CD4-positive, alpha-beta T cell treated with Interferon gamma for 1 hour (primary cell): ENCODE data around the gene ARHGAP8.
"Not testable (repeated sequence)": the region's sequence is repeated elsewhere in the genome, so short reads cannot be mapped to it uniquely, and the experiment has no call there.

Experiments
- DNase-seq: peaks from one replicate; pipeline ENCODE4 v3.0.0-alpha.2; 2020

ARHGAP8 gene

DNA sequence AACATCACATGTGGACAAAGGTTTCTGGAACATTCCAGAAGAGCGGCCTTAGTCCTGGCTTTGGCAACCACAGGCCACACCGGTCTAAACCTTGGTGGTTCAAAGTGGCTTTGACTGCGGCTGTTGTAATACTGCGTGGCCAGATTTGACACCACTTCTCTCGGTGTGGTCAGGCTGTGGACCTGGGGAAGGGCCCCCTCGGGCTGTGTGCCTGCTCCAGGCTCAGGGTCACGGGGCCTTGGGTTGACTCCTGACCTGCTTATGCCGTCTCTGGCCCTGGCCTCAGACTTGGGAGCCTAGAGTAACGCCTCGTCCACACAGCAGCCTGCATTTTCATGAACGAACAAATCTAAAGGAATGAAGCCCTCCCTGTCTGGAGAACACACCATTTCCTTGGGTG is 139.4 kb downstream of the ARHGAP8 start:
- no peak for DNase-seq

DNA sequence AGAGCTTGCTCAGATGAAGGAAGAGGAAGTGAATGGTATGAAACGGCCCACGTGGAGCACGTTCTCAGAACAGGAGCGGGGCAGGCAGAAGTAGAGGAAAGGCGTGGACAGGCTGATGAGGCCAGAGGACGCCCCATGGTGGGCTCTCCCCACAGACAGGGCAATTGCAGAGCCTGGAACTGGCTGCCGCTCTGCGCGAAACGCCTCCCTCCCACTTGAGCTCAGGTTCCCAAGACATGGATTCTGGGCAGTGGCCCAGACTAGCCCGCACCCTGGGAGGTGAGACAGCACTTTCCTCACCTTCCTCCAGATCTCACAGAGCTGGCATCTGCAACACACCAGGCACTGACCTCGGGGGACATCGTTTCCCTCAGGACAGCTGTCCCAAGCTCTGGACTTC is 139.9 kb downstream of the ARHGAP8 start:
- DNase-seq, result no peak

DNA sequence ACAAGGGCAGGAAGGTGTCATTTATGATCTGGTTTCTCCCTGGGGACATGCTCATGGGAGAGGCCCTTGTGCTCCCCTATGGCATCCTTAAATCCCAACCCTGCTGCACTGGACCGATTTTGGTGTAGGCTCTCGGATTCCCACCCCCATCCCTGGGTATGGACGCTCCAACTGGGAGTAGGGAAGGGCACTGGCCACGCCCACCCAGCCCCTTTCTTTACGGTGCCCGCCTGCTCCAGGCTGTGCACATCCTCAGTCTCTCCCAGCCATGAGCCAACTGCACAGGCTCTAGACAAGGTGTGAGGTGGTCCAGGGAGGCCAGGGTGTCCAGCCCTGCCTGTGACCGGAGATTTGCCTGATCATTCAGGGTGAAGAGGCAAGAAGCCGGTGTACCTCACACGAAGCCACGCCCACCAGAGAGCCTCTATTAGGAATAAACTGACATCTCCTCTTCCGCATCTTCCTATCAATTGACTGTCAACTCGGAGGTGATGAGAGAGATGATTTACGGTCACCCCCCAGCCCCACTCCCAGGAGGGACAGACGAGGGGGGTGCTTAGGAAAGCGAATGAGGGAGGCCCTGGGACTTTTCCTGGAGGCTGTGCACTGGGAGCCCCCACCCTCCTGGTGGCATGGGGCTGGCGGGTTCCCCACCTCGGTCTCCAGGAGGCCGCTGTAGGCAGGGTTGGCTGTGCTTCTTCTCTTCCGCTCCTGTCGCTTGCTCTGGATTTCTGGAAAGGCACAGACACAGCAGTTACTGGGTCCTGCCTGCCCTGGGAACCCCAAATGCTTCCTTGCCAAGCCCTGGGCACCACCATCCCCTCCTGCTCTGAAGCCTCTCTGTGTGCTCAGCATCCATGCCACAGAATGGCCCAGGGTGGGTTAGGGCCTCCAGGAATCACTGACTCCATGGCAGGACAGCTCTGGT is 140.7 kb downstream of the ARHGAP8 start:
- DNase-seq, result no peak

DNA sequence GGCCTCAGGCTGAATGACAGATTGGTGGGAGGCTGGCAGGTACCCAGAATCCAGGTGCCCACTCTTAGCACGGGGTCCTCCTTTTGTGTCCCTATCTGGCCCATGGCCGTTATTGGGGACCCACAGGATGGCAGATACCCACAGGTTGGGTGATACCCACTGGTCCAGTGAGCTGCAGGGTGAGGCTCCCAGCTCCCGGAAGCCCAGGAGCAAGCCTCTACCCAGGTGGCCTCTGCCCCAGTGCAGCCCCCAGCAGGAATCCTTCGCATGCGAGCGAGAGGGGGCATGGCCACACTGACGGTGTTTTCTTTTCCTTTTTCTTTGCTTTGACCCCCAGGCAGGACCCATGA is 141.3 kb downstream of the ARHGAP8 start:
- no peak for DNase-seq

DNA sequence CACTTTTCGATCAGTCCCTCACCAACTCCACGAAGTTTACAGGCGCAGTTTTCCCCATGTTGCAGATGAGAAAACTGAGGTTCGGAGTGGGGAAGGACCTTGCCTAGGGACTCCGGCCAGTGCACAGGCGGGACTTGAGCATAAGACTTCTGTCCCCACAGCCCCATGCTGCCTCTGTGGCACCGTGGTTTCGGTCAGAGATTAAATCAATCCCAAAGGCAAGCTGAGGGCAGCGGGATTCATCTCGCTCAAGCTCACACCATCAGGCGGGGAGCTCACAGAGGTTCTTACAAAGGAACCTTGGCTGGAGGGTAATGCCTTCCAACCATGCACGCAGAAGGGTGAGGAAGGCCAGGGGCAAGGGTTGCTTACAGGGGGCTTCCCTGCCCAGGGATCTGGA is 141.9 kb downstream of the ARHGAP8 start:
- no peak for DNase-seq

DNA sequence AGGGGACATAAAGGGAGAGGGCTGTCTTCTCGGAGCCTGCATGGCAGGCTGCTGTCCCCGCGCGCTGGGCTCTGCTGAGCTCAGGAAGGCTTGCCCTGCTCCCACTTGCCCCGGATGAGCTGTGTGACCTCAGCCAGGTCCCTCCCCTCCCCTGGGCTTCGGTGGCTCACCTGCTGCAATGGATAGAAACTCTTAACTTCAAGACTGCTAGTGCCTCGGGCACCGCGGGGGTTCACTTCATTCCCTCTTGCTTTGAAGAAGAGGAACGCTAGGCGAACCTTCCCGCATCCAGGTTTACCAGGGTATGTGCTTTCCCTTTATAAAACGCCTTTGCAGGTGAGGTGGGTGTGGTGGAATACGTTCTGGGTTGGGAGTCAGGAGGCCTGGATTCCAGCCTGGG is 142.4 kb downstream of the ARHGAP8 start:
- DNase-seq, result no peak

DNA sequence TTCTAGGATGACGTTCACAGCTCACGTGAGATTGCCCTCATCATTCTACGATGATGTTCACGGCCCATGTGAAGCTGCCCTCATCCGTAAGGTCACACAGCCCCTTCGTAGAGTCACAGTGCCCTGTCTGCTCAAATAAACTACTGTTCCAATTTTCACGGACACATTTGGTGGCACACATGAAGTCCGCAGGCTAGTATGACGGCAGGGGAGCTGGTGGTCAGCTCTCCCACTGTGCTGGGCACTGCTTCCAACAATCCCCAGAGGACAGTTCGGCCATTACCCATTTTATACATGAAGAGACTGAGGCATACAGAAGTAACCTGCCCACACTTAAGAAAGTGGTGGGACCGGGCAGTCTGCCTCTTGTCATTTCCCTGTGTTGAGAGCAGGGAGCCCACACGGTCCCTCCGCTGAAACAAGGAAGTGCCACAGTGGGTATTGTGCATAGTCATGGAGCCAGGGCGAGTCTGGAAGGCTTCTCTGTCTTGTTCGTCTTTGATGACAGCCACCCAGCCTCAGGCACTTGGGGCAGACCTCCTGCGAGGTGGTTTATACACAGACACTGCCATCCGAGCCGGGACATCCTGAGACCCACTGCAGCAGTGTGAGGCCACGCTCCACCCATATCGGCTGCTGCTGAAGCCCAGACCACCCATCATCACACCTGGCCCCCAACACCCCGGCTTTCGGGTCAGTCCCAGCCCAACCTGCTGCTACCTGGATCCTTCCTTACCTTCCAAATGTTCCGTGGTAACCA is 143.1 kb downstream of the ARHGAP8 start:
- DNase-seq, result no peak

DNA sequence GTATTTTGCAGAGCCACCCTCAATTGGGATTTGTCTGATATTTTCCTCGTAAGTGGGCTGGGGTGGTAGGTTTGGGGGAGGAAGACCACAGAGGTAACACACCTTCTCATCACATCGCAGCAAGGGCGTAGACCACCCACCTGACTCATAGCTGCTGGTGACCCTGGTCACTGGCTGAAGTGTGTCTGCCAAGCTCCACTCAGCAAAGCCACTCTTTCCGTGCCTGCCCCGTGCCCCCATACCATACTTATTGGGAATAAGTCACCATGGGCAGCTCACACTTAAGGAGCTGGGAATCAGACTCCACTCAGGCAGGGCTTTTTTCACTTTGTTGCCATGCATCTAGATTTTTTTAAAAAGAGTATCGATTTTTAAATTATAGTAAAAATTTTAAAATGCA is 145.9 kb downstream of the ARHGAP8 start:
- DNase-seq, result no peak

DNA sequence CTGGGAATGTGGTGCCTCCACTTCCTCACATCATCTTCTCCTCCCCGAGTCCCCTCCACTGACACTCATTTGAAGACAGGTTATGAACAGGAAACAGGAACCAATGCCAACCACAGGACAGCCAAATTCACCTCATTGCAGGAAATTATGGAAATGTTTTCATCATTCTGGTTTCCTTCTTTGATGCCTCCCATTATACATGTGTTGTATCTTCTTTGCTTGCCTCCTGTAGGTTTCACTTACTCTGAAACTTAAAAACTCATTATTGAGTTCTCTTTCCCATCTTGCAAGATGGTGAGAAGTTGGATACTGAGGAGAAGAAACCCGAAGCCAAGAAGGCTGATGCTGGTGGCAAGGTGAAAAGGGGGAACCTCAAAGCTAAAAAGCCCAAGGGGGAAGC is 148.9 kb downstream of the ARHGAP8 start:
- DNase-seq, result no peak

DNA sequence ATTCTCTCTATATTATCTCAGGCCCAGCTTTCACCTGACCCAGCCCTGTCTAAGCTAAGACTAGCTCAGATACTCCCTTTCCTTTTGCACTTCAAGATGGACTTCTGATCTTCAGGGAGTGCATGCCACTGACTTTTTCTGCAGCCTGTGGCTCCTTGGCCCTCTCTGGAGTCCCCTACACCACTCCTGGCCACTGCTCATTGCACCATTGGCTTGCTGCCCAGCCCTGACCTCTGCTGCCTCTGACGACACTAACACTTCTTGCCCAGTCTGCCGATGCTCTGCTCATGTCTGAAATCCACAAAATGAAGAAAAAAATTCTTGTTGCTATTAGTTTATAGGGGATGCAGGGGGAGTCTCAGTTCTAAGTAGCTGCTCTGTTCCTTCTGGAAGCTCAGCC is 150.8 kb downstream of the ARHGAP8 start:
- DNase-seq, result not testable (repeated sequence)

DNA sequence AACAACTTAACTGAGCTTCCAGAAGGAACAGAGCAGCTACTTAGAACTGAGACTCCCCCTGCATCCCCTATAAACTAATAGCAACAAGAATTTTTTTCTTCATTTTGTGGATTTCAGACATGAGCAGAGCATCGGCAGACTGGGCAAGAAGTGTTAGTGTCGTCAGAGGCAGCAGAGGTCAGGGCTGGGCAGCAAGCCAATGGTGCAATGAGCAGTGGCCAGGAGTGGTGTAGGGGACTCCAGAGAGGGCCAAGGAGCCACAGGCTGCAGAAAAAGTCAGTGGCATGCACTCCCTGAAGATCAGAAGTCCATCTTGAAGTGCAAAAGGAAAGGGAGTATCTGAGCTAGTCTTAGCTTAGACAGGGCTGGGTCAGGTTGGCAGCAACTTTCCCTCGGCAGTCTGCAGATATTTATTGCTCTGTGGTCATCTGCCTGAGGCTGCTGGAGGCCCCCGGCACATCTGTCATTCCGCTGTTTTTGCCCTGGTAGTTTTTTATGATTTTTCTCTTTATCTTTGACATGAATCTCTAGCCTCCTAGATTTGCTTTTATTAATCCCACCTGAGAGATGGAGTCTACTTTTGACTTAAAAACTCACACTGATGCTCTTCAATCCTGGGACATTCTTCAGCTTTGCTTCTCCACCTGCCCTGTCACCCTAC is 152.2 kb downstream of the ARHGAP8 start:
- DNase-seq, result not testable (repeated sequence)

DNA sequence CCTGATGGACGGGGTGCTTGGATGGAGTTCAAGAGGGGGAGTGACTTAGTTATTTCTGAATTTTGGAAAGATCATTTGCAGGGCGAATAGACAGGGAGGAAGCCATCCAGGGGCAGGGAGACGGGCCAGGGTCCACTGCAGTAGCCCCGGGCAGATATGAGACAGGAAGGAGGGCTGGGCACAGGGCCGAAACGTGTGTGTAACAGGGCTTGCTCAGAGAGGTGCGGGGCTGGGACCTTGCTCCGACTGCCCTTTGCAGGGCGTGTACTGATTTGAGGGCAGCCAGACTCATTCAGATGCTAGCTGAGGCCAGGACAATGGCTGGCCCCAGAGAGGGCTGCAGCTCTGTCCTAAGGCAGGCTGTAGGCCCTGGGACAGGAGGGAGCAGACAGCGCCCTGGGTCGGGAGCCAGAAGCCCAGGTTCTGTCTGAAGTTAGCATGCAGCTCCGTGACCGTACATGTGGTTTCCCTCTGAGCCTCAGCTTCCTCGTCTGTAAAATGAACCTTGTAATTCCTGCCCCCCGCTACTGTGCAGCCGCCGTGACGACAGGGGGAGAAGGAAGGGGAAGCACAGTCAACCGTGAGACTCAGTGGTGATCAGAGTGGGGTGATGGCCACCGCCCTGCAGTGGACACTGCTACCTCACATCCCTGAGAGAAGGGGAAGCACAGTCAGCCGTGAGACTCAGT is 154.0 kb downstream of the ARHGAP8 start:
- DNase-seq, result no peak

DNA sequence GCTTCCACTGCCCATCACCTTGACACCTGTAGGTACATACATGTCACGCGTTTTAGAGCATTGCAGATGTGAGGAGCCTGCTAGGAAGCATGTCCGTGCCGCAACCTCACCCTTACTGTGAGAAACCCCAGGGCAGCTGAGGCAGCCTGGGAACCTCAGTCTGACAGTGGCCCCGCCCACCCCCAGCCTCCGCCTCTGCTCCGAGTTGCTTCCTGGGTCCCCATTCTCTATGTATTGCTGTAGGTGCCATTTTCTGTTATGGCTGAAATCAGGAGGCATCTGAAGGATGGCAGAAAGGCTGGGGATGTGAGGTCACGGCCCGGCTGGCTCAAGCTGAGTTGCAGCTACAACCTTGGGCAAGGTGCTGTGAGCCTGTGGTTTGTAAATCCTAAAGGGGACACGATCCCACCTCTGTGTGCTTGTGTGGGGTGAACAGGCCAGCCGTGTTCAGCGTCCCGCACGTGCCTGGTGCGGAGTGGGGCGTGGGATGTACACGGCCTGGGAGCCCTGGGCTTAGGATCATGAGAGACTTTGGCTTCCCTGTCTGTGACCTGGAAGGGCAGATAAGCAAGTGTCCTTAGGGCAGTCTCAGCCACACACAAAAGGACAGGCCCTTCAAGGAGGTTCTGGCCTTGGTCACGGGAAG is 154.7 kb downstream of the ARHGAP8 start:
- DNase-seq, result no peak

DNA sequence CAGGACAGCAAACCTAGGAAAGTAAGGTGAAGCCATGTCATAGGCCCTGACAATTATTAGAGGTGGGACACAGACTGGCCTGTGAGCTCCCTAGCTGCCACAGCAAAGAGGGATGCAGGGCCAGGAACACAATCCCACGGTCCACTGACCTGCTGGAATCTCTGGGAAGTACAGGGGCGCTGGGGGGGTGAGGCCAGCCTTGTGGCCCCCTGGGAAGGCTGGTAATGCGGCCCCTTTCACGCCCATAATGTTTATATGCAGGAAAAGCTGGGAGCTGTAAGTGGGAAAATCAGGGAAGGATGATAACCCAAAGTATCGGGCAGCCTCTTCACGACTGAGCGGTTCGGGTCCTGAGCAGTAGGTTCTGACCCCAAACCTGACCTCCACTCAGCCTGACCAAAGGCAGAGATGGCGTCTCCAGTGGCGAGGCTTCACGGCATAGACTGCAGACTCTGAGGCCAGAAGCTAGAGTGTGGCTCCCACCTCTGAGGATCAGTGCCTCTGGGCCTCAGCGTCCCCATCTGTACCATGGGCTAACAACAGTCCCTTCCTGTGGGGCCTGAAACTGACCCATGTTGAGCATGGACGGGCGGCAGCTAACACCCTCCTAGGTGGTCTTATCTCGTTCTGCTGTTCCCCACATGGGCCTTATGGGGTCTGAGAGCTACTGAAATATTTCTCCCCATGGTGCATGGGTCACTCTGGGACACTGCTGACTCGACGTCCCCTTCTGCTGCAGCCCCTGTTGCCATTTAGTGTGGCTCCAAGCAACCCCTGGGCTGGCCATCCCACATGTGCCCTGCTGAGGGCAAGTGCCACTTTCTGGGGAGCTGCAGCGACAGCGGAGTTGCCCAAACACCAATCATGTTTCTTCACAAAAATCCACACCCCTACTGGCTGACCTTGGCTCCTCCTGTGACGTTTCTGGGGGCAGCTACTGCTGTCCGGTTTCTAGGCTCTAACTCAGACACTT is 155.7 kb downstream of the ARHGAP8 start:
- no peak for DNase-seq

DNA sequence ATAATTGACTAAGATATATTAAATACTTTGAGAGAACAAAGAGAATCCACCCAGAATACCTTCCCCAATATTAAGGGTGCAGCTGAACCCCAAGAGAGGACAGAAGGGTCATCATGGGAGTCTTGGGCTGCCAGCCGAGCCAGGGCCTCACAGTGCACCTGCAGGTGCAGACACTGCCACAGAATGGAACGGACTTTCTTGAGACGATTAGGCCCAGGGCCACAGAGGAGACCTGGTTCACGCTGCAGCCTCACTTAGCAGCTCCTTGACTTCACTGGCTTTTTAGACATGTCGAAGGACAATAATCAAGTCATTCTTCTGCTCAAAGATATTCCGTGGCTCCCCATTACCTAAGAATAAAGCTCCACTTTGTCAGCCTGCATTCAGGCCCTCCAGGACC is 156.9 kb downstream of the ARHGAP8 start:
- no peak for DNase-seq
